SHP77 (cell line): ENCODE results near the gene PECR.
"Not testable (repeated sequence)": the region's sequence is repeated elsewhere in the genome, so short reads cannot be mapped to it uniquely, and the experiment has no call there.

Source experiments
- DNase-seq, 2 experiments: peaks; one replicate each; lab custom pipeline; 2025; lab: John Stamatoyannopoulos, UW

PECR gene

GRCh38 chr2:216104691-216105090 lies 23.1 kb upstream of the PECR start:
- no peak for DNase-seq

- DNase-seq, result no peak
Measured at GRCh38 chr2:216103213-216103612, 21.6 kb upstream of the PECR start.

GRCh38 chr2:216101109-216101508 lies 19.5 kb upstream of the PECR start:
- DNase-seq, result no peak

- DNase-seq, result no peak
Measured at GRCh38 chr2:216098421-216099334, 17.1 kb upstream of the PECR start.

GRCh38 chr2:216094701-216095100 lies 13.1 kb upstream of the PECR start:
- DNase-seq, result no peak

GRCh38 chr2:216092646-216093045 lies 11.0 kb upstream of the PECR start:
- no peak for DNase-seq

GRCh38 chr2:216090369-216090786 lies 8.8 kb upstream of the PECR start:
- DNase-seq, result no peak

- no peak for DNase-seq
Measured at GRCh38 chr2:216086207-216086893, 4.7 kb upstream of the PECR start.

GRCh38 chr2:216084547-216084946 lies 2.9 kb upstream of the PECR start:
- DNase-seq, result no peak

- DNase-seq, result peak; percentile 73 to 79
Measured at GRCh38 chr2:216083464-216084281, 2.1 kb upstream of the PECR start.

GRCh38 chr2:216082805-216083204 lies 1.2 kb upstream of the PECR start:
- DNase-seq, result peak; percentile 51 to 65

- DNase-seq, result peak in 1 of 2 experiments; percentile 14
Measured at GRCh38 chr2:216082117-216082711, 605 bp upstream of the PECR start.

- DNase-seq, result no peak
Measured at GRCh38 chr2:216081012-216081411, 597 bp downstream of the PECR start.

- not testable (repeated sequence) for DNase-seq
Measured at GRCh38 chr2:216080048-216080447, 1.6 kb downstream of the PECR start.

- no peak for DNase-seq
Measured at GRCh38 chr2:216078776-216079175, 2.8 kb downstream of the PECR start.

GRCh38 chr2:216075510-216076485 lies 5.8 kb downstream of the PECR start:
- DNase-seq, result no peak

- DNase-seq, result no peak
Measured at GRCh38 chr2:216074794-216075193, 6.8 kb downstream of the PECR start.

- DNase-seq, result no peak
Measured at GRCh38 chr2:216074380-216074779, 7.2 kb downstream of the PECR start.

- no peak for DNase-seq
Measured at GRCh38 chr2:216073773-216074172, 7.8 kb downstream of the PECR start.

GRCh38 chr2:216072473-216072872 lies 9.1 kb downstream of the PECR start:
- DNase-seq, result no peak
